K562 (cell line): ENCODE data around the gene TMEM107. TPM values are rescaled to one million over a fixed set of nuclear protein-coding genes. Genes with fewer than 3 reads are reported as not detected.

Source experiments
- ARID1B ChIP-seq: fragments of 450-650 bp; IDR thresholded peaks from 2 replicates; pipeline ENCODE4 v1.6.1; 2016; ENCODE audit warnings: antibody characterized with exemption, mild to moderate bottlenecking, inconsistent platforms
- ATF3 ChIP-seq, 2 experiments: fragments of 450-650 bp in 1 of 2; sonication (generic) in 1 of 2; formaldehyde crosslinking in 1 of 2; IDR thresholded peaks in 1 of 2; conservative IDR thresholded peaks in 1 of 2; 2 replicates each; pipeline versions ENCODE4 v1.6.1 to v1.8.1; 2016 to 2023; ENCODE audit warnings: mild to moderate bottlenecking in 2 of 2, moderate library complexity in 2 of 2, inconsistent platforms in 1 of 2, missing genetic modification reagents in 1 of 2
- ATF7 ChIP-seq: fragments of 450-650 bp; IDR thresholded peaks from 2 replicates; pipeline ENCODE4 v1.7.1; 2014; ENCODE audit warnings: mild to moderate bottlenecking, moderate library complexity
- BCL6 ChIP-seq: fragments of 250-450 bp; sonication (Bioruptor Pico); IDR thresholded peaks from 2 replicates; pipeline ENCODE4 v1.4.0; 2020
- CBFA2T2 ChIP-seq: fragments of 450-650 bp; conservative IDR thresholded peaks from 2 replicates; pipeline ENCODE4 v1.6.1; 2017; ENCODE audit warnings: mild to moderate bottlenecking
- CEBPB ChIP-seq: fragments of 450-650 bp; IDR thresholded peaks from 2 replicates; pipeline ENCODE4 v1.6.1; 2016; ENCODE audit warnings: missing genetic modification characterization, missing compliant biosample characterization
- CTBP1 ChIP-seq: fragments of 450-650 bp; IDR thresholded peaks from 2 replicates; pipeline ENCODE4 v1.6.1; 2016; ENCODE audit warnings: borderline replicate concordance
- DPF2 ChIP-seq: fragments of 450-650 bp; IDR thresholded peaks from 2 replicates; pipeline ENCODE4 v1.6.1; 2016
- FOXJ2 ChIP-seq: fragments of 200-800 bp; sonication (Bioruptor generic); IDR thresholded peaks from 2 replicates; pipeline ENCODE4 v1.6.1; 2016; ENCODE audit warnings: missing genetic modification characterization, missing compliant biosample characterization
- FUS ChIP-seq: fragments of 200-400 bp; formaldehyde crosslinking; optimal IDR thresholded peaks from 2 replicates; pipeline ENCODE3; 2017; ENCODE audit warnings: low read depth, low read length
- GABPA ChIP-seq: fragments of 200-800 bp; sonication (Bioruptor generic); conservative IDR thresholded peaks from 2 replicates; pipeline ENCODE4 v1.6.1; 2016; ENCODE audit warnings: low read depth, missing genetic modification characterization, missing compliant biosample characterization
- MAX ChIP-seq: sonication (generic); formaldehyde crosslinking; IDR thresholded peaks from 2 replicates; pipeline ENCODE4 v1.9.0; 2022; ENCODE audit warnings: mild to moderate bottlenecking, missing genetic modification reagents
- NBN ChIP-seq: fragments of 450-650 bp; IDR thresholded peaks from 2 replicates; pipeline ENCODE4 v1.6.1; 2016; ENCODE audit warnings: low read depth, mild to moderate bottlenecking
- PCBP1 ChIP-seq: fragments of 200-400 bp; formaldehyde crosslinking; IDR thresholded peaks from 2 replicates; pipeline ENCODE4 v1.6.1; 2018; ENCODE audit warnings: mild to moderate bottlenecking, low read depth, low read length; ENCODE audit not compliant: poor library complexity, severe bottlenecking
- PHF8 ChIP-seq: fragments of 200-600 bp; sonication (generic); IDR thresholded peaks from 2 replicates; pipeline ENCODE4 v1.6.1; 2012; ENCODE audit warnings: mixed run types, mild to moderate bottlenecking, inconsistent platforms, low read length, moderate library complexity, borderline replicate concordance
- PRDM10 ChIP-seq: fragments of 450-650 bp; IDR thresholded peaks from 2 replicates; pipeline ENCODE4 v1.6.1; 2018; ENCODE audit not compliant: partially characterized antibody
- RBM25 ChIP-seq: fragments of 200-400 bp; formaldehyde crosslinking; IDR thresholded peaks from 2 replicates; pipeline ENCODE4 v1.6.1; 2018; ENCODE audit warnings: low read length, low read depth, moderate library complexity; ENCODE audit not compliant: severe bottlenecking
- TBL1XR1 ChIP-seq, 2 experiments: IDR thresholded peaks; 2 replicates each; pipeline ENCODE4 v1.6.1; 2012; ENCODE audit warnings: improper control_type of control experiment in 2 of 2, low read length in 2 of 2, mild to moderate bottlenecking in 1 of 2
- THRB ChIP-seq: fragments of 450-650 bp; formaldehyde crosslinking; conservative IDR thresholded peaks from 2 replicates; pipeline ENCODE4 v1.4.0; 2022; ENCODE audit warnings: mild to moderate bottlenecking, missing genetic modification characterization
- TOE1 ChIP-seq, 2 experiments: fragments of 450-650 bp in 1 of 2; sonication (generic) in 1 of 2; formaldehyde crosslinking in 1 of 2; IDR thresholded peaks; 2 replicates each; pipeline versions ENCODE4 v1.7.1 to v1.8.0; 2016 to 2022; ENCODE audit warnings: borderline replicate concordance in 2 of 2, mild to moderate bottlenecking in 2 of 2, antibody characterized with exemption in 1 of 2, inconsistent platforms in 1 of 2, low read depth in 1 of 2, missing genetic modification reagents in 1 of 2, moderate library complexity in 1 of 2
- ZNF165 ChIP-seq: fragments of 250-450 bp; sonication (Bioruptor Pico); IDR thresholded peaks from 2 replicates; pipeline ENCODE4 v1.4.0; 2020; ENCODE audit warnings: borderline replicate concordance
- ZNF3 ChIP-seq: fragments of 250-450 bp; sonication (Bioruptor Pico); IDR thresholded peaks from 2 replicates; pipeline ENCODE4 v1.5.0; 2021; ENCODE audit warnings: mild to moderate bottlenecking, moderate library complexity
- polyA plus RNA-seq, 8 experiments: library from polyadenylated mRNA; depleted of rRNA in 4 of 8; stranded (reverse) in 5 of 8; unstranded in 3 of 8; fragments of >200 nt; fragmentation: Nextera tagmentation in 2 of 8; fragmentation: Illumina TruSeq in 1 of 8; extraction: Ambion mirVana in 2 of 8; extraction: Trizol in 1 of 8; gene quantifications; 2 replicates each; pipeline versions ENCODE4 v1.2.1 to v1.2.3, GENCODE V29; 2011 to 2014; ENCODE audit warnings: inconsistent platforms in 1 of 8, missing spikeins in 1 of 8
- total RNA-seq, 7 experiments: library from RNA; depleted of rRNA in 6 of 7; stranded (reverse); fragments of >200 nt in 6 of 7; fragmentation: Illumina TruSeq in 2 of 7; extraction: Trizol in 2 of 7; gene quantifications; 2 replicates each; pipeline versions ENCODE4 v1.2.1 to v1.2.3, GENCODE V29; 2011 to 2021; ENCODE audit warnings: low replicate concordance in 1 of 7

Gene TMEM107
- total and polyA plus RNA-seq, 9 of the 15 experiments (the other 6 are each of a cell fraction or from before 2014, with no cell fraction given): 7.1 to 26.2 (median 16.9) TPM

GRCh38 chr17:8192070-8192815 lies 16.1 kb upstream of the TMEM107 start (continued):
- TF ChIP-seq PRDM10 (peak; percentile 10), TOE1 (IDR thresholded peaks at IDR 0.05; ENCODE audit: borderline replicate concordance) (peak; percentile 99), TOE1 (CRISPR knock-in tag; IDR thresholded peaks at IDR 0.05; ENCODE audit: borderline replicate concordance, low read depth) (no peak), CBFA2T2 (peak; percentile 89), GABPA (0 out of 2 replicates have a peak, but pooled peaks have one; percentile 27), PCBP1 (no peak), PHF8 (peak; percentile 54; the same call in 1 of the 2 replicates), ARID1B (peak; percentile 71), ZNF3 (no peak), TBL1XR1 (IDR thresholded peaks at IDR 0.05; ENCODE audit: low read length in 2 of 2) (no peak), BCL6 (CRISPR knock-in tag) (no peak), CTBP1 (peak; percentile 80), RBM25 (peak; percentile 71), THRB (no peak), CEBPB (tag) (peak; percentile 63), FUS (no peak), MAX (CRISPR knock-in tag) (peak; percentile 62; the same call in 1 of the 2 replicates), FOXJ2 (peak; percentile 74; the same call in 1 of the 2 replicates), DPF2 (peak; percentile 82), ATF7 (peak; percentile 61; the same call in 1 of the 2 replicates), ATF3 (IDR thresholded peaks at IDR 0.05) (peak; percentile 59), ATF3 (CRISPR knock-in tag; conservative IDR thresholded peaks at IDR 0.05) (no peak), NBN (peak; percentile 31; the same call in 1 of the 2 replicates), ZNF165 (CRISPR knock-in tag) (no peak)
